A673 (cell line): ENCODE data around the gene ESF1. TPM values are rescaled to one million over a fixed set of nuclear protein-coding genes. Genes with fewer than 3 reads are reported as not detected.

Experiments
- BruUV-seq: library from RNA; stranded (reverse); fragments of 400-500 nt; replicated peaks from 2 replicates; lab custom pipeline; 2021; lab: Mats Ljungman, UMichigan
- CTCF ChIA-PET: fragments of 300-600 bp; sonication (Branson Sonifier 250); formaldehyde crosslinking; loops from one replicate; lab custom pipeline; 2022; ENCODE audit warnings: antibody characterized with exemption; lab: Charles Lee
- POLR2A ChIA-PET: fragments of 300-600 bp; sonication (Branson Sonifier 250); formaldehyde crosslinking; loops from one replicate; lab custom pipeline; 2022; ENCODE audit warnings: antibody characterized with exemption; ENCODE audit not compliant: low non-redundant PET; lab: Charles Lee
- DNase-seq: peaks from one replicate; pipeline ENCODE4 v3.0.0-alpha.2; 2015; ENCODE audit warnings: low spot score
- H3K27ac ChIP-seq: fragments of 200-600 bp; sonication (generic); 2 replicates; pipeline ENCODE4 v1.5.1; 2016; ENCODE audit warnings: mixed run types, low read depth, mild to moderate bottlenecking, mixed read lengths, antibody characterized with exemption, low read length; ENCODE audit not compliant: poor library complexity, severe bottlenecking
- H3K27me3 ChIP-seq: fragments of 200-600 bp; sonication (generic); replicated peaks from 2 replicates; pipeline ENCODE4 v1.6.1; 2017; ENCODE audit warnings: mixed run types, low read depth, mild to moderate bottlenecking, mixed read lengths, antibody characterized with exemption, low read length; ENCODE audit not compliant: insufficient read depth, poor library complexity
- H3K36me3 ChIP-seq: fragments of 200-600 bp; sonication (generic); 2 replicates; pipeline ENCODE4 v1.6.1; 2016; ENCODE audit warnings: mixed run types, mild to moderate bottlenecking, mixed read lengths, antibody characterized with exemption, low read length; ENCODE audit not compliant: insufficient read depth, poor library complexity, severe bottlenecking
- H3K4me1 ChIP-seq: fragments of 200-600 bp; sonication (generic); 2 replicates; pipeline ENCODE4 v1.6.1; 2017; ENCODE audit warnings: mixed run types, mild to moderate bottlenecking, mixed read lengths, antibody characterized with exemption, low read length; ENCODE audit not compliant: insufficient read depth, poor library complexity, severe bottlenecking
- H3K4me3 ChIP-seq: fragments of 200-600 bp; sonication (generic); 2 replicates; pipeline ENCODE4 v1.5.1; 2016; ENCODE audit warnings: low read depth, mixed run types, mild to moderate bottlenecking, mixed read lengths, low read length; ENCODE audit not compliant: poor library complexity, severe bottlenecking
- H3K9me3 ChIP-seq: fragments of 200-600 bp; sonication (generic); 2 replicates; pipeline ENCODE4 v1.6.1; 2016; ENCODE audit warnings: mixed run types, low read depth, mild to moderate bottlenecking, mixed read lengths, antibody characterized with exemption, low read length; ENCODE audit not compliant: poor library complexity, severe bottlenecking
- EZH2 ChIP-seq: fragments of 200-600 bp; sonication (generic); IDR thresholded peaks from 2 replicates; pipeline ENCODE4 v1.6.1; 2017; ENCODE audit warnings: borderline replicate concordance, low read depth, mild to moderate bottlenecking, mixed read lengths, antibody characterized with exemption, low read length; ENCODE audit not compliant: poor library complexity, severe bottlenecking
- intact Hi-C: fragments of 100-400 bp; cut with micrococcal nuclease; formaldehyde crosslinking; loops from one replicate; pipeline ENCODE4 v1.10.0; 2022; ENCODE audit not compliant: unreplicated experiment
- total RNA-seq: library from RNA; stranded (reverse); gene quantifications from 2 replicates; pipeline ENCODE4 v1.2.3, GENCODE V29; 2021
- TF ChIP-seq, protein P1 (sequence below): fragments of 300-800, 200-600 bp; sonication (generic); conservative IDR thresholded peaks from 2 replicates; pipeline ENCODE4 v1.5.1; 2017; ENCODE audit warnings: low read depth, mild to moderate bottlenecking, antibody characterized with exemption, low read length, moderate library complexity, mixed read lengths

Gene ESF1
- total RNA-seq, 1 experiment from 2014 or later: 34.7 TPM

GRCh38 chr20:13670160-13670559 is 114.6 kb downstream of the ESF1 start:
- no peaks in the 10 kb centered on the region for H3K27me3 ChIP-seq
- intact Hi-C loops: no loop called here
- no peak overlapping the region for H3K27ac ChIP-seq
- no peak for DNase-seq
- peaks cover 8% of the 10 kb centered on the region for H3K4me1 ChIP-seq
- no peaks in the 10 kb centered on the region for H3K36me3 ChIP-seq
- H3K9me3 ChIP-seq: no peaks in the 10 kb centered on the region
- ChIA-PET POLR2A (no interaction called here), CTCF (no interaction called here)
- BruUV-seq: no TSS peak
- H3K4me3 ChIP-seq: no peak overlapping the region
- TF ChIP-seq, protein P1, sequence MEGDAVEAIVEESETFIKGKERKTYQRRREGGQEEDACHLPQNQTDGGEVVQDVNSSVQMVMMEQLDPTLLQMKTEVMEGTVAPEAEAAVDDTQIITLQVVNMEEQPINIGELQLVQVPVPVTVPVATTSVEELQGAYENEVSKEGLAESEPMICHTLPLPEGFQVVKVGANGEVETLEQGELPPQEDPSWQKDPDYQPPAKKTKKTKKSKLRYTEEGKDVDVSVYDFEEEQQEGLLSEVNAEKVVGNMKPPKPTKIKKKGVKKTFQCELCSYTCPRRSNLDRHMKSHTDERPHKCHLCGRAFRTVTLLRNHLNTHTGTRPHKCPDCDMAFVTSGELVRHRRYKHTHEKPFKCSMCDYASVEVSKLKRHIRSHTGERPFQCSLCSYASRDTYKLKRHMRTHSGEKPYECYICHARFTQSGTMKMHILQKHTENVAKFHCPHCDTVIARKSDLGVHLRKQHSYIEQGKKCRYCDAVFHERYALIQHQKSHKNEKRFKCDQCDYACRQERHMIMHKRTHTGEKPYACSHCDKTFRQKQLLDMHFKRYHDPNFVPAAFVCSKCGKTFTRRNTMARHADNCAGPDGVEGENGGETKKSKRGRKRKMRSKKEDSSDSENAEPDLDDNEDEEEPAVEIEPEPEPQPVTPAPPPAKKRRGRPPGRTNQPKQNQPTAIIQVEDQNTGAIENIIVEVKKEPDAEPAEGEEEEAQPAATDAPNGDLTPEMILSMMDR: no peak
- no peak for TF ChIP-seq EZH2

GRCh38 chr20:13665709-13666395 is 118.9 kb downstream of the ESF1 start:
- POLR2A ChIA-PET: no interaction called here

More at GRCh38 chr20:13665709-13666395, 118.9 kb downstream of the ESF1 start:
- CTCF ChIA-PET: no interaction called here
- intact Hi-C loops: no loop called here
- Histone ChIP-seq H3K4me1 (no peaks in the 10 kb centered on the region), H3K9me3 (no peaks in the 10 kb centered on the region), H3K27me3 (no peaks in the 10 kb centered on the region), H3K4me3 (no peak overlapping the region), H3K27ac (no peak overlapping the region), H3K36me3 (no peaks in the 10 kb centered on the region)
- DNase-seq: no peak
- TF ChIP-seq, protein P1: no peak
- no peak for TF ChIP-seq EZH2
- no TSS peak for BruUV-seq

Other genes with a start within 250 kb of the ESF1 start
- 15.6 and 16.5 TPM in 2 replicates for gene TASP1, start 146.0 kb downstream of the ESF1 start, total RNA-seq
- gene NDUFAF5, start 109 bp upstream of the ESF1 start, total RNA-seq: 49.6 and 57.1 TPM in 2 replicates
- not detected in 2 replicates for gene SEL1L2, start 205.7 kb upstream of the ESF1 start, total RNA-seq
- gene MACROD2, start 210.6 kb upstream of the ESF1 start, total RNA-seq: 1.0 and 1.4 TPM in 2 replicates